Activated T-cell treated with anti-CD3 and anti-CD28 coated beads, Interleukin-2, amount 50 U/mL, for 24 hours (primary cell): Measurements from ENCODE around the gene MTFR1L.
A peak's percentile ranks its signal among the peaks of the same experiment; 100 is the strongest.

ENCODE experiments used
- DNase-seq: peaks from one replicate; pipeline ENCODE4 v3.0.0-alpha.2; 2020
- H3K27ac Mint-ChIP-seq: 2 replicates; pipeline ENCODE4 v1.8.0; 2020; ENCODE audit warnings: mild to moderate bottlenecking, mixed read lengths
- H3K27me3 Mint-ChIP-seq: 2 replicates; pipeline ENCODE4 v1.8.0; 2020; ENCODE audit warnings: mixed read lengths
- H3K36me3 Mint-ChIP-seq: 2 replicates; pipeline ENCODE4 v1.8.0; 2020; ENCODE audit warnings: low read depth, mixed read lengths
- H3K4me1 Mint-ChIP-seq: 2 replicates; pipeline ENCODE4 v1.8.0; 2020; ENCODE audit warnings: low read depth, mixed read lengths
- H3K4me3 Mint-ChIP-seq: 2 replicates; pipeline ENCODE4 v1.8.0; 2020; ENCODE audit warnings: mild to moderate bottlenecking, moderate library complexity, mixed read lengths
- H3K9me3 Mint-ChIP-seq: 2 replicates; pipeline ENCODE4 v1.8.0; 2020; ENCODE audit warnings: mixed read lengths

The MTFR1L gene

DNA sequence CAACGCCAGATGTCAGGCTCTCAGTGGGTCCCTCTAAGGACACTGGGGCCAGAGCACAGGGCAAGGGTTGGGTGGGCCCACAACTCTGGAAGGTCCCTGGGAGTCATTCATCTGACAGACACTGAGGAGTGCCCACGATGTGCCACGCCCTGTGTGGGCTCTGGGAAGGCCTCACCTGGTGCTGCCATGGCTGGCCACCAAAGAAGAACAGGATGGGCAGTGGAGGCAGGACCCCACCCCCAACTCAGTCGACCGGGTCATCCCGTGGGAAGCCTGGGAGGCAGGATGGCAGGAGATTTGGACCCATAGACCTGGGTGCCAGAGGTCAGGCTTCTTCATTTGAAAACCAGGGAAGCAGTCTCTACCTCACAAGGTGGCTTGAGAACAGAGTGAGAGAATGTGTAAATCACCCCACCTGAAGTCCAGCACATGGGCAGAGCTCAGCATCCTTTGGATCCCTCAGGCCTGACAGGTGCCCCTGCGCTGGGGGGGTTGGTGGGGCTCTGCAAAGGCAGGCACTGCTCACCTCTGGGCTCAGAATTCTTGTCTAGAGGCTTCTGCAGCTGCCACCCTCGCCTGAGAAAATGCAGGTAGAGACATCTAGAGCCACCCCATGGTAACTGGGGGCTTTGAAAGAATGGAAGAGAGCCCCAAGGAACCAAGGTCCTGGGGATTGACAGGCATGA lies 20.9 kb upstream of the MTFR1L start:
- H3K4me3 Mint-ChIP-seq: peak overlapping the region; percentile 65
- H3K27ac Mint-ChIP-seq: no peak overlapping the region
- no peaks in the 10 kb centered on the region for H3K9me3 Mint-ChIP-seq
- H3K36me3 Mint-ChIP-seq: no peaks in the 10 kb centered on the region
- no peaks in the 10 kb centered on the region for H3K27me3 Mint-ChIP-seq
- peaks cover 72% of the 10 kb centered on the region for H3K4me1 Mint-ChIP-seq
- DNase-seq: no peak

DNA sequence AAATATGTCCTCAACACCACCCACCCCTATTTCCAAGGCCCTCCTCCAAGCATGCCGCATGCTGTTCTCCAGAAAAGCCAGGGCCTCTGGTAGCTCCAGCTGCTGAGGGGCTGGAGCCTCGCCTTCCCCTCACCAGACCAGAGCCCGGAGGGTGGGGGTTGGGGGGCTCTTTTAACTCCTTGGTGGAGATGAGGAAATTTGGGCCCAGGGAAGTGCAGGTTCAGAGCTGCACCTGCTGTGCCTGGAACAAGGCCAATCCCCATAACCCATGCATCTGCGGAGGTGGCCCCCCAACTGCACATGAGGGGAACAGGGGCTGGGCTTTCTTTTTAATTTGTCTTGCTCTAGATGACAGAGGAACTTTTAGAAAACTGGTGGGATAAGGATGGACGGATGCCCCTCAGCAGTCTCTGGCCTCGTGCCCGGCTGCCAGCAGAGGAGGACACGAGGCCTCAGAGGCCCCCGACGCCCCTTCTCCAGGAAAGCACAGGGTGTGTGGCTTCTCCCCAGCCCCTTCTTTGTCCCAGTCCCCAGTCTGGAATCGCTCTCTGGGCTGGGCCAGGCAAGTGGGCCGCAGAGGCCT lies 20.3 kb upstream of the MTFR1L start:
- Mint-ChIP-seq H3K9me3 (no peaks in the 10 kb centered on the region), H3K4me3 (peak overlapping the region; percentile 65), H3K4me1 (peaks cover 74% of the 10 kb centered on the region), H3K27ac (peak overlapping the region; percentile 69), H3K36me3 (no peaks in the 10 kb centered on the region), H3K27me3 (no peaks in the 10 kb centered on the region)
- no peak for DNase-seq

DNA sequence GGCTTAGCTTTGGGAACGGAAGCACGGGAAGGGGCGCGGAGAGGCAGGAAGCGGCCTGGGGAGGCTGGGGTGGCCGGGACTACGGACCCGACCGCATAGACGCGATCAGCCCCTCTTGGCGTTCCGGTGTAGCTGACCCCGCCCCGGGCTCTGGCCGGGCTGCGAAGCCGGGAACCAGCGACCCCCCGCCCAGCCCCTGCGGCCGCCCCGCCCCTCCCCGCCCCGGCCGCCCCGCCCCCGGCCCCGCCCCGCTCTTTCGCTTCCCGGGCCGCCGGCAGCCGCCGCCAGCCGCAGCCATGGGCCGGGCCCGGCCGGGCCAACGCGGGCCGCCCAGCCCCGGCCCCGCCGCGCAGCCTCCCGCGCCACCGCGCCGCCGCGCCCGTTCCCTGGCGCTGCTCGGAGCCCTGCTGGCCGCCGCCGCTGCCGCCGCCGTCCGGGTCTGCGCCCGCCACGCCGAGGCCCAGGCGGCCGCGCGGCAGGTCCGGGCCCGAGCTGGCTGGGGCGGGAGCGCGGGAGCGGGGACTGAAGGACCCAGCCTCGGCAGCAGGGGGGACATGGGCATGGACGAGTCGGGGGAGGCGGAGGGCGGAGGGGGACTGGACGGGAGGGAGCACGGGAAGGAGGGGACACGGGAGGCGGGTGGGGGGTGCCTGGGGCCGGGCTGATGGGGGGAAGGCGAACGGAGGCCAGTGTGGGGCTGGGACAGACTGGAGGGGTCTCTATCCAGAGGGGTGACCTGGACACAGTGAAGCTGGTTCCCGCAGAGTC lies 19.6 kb upstream of the MTFR1L start, which contains the start of gene SELENON:
TSS of gene SELENON (plus strand) at position 259 of the 768 bp plus-strand sequence. CDS start at position 297, 38 bp downstream.
- Mint-ChIP-seq H3K27ac (peak within 1 kb of the TSS; percentile 72), H3K4me1 (peaks cover 77% of the 10 kb centered on the region), H3K9me3 (no peaks in the 10 kb centered on the region), H3K27me3 (no peaks in the 10 kb centered on the region), H3K4me3 (peak within 1 kb of the TSS; percentile 82), H3K36me3 (peaks cover under 1% of the 10 kb centered on the region)
- DNase-seq: peak; percentile 74

DNA sequence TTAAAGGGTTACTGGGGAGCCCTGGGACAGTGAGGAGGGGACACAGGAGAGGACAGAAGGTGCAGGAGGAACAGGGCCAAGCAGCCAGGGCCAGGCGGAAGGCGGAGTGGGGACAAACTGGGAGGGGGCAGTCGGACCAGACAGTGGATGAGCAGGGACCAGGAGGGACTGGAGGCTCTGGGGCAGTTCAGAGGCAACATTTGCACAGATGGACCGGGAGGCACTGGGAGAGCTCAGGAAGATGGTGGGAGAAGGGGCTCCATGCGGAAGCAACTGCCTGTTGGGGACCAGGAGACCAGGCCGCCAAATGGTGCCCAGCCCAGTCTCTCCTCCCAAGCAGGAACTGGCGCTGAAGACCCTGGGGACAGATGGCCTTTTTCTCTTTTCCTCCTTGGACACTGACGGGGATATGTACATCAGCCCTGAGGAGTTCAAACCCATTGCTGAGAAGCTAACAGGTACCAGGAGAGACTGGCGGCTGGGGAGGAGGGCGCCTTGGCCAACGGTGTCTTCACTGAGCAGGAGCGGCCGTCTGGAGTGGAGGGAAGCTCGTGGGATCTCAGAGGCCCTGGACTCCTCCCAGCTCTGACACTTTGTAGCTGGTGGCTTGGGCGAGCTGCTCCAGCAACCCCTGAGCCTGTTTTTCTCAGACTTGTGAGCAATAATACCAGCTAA lies 18.9 kb upstream of the MTFR1L start:
- no peaks in the 10 kb centered on the region for H3K27me3 Mint-ChIP-seq
- DNase-seq: no peak
- H3K4me3 Mint-ChIP-seq: peak overlapping the region; percentile 82
- peak overlapping the region; percentile 72 for H3K27ac Mint-ChIP-seq
- H3K9me3 Mint-ChIP-seq: no peaks in the 10 kb centered on the region
- peaks cover 8% of the 10 kb centered on the region for H3K36me3 Mint-ChIP-seq
- peaks cover 76% of the 10 kb centered on the region for H3K4me1 Mint-ChIP-seq

DNA sequence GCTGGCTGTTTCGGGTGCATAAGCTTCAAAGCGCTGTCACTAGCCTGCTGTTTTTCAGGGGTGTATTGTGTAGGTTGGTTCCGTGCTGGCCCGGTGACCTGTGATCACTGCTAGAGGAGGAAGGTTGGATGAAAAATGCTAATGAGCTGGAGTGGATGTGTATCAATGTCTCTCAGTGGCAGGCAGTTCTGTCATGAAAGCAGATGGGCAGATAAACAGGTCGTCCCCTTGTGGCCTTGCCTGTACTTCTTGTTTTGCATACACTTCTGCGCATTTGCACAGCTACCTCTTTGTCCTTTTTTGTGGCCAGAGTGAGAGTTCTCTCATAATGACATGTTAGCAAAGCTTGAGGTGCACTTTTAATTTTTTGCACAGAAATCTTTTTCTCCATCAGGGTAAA lies 16.8 kb upstream of the MTFR1L start:
- H3K36me3 Mint-ChIP-seq: peaks cover 21% of the 10 kb centered on the region
- H3K4me1 Mint-ChIP-seq: peaks cover 55% of the 10 kb centered on the region
- no peak for DNase-seq
- no peaks in the 10 kb centered on the region for H3K27me3 Mint-ChIP-seq
- no peak overlapping the region for H3K4me3 Mint-ChIP-seq
- no peaks in the 10 kb centered on the region for H3K9me3 Mint-ChIP-seq
- no peak overlapping the region for H3K27ac Mint-ChIP-seq

DNA sequence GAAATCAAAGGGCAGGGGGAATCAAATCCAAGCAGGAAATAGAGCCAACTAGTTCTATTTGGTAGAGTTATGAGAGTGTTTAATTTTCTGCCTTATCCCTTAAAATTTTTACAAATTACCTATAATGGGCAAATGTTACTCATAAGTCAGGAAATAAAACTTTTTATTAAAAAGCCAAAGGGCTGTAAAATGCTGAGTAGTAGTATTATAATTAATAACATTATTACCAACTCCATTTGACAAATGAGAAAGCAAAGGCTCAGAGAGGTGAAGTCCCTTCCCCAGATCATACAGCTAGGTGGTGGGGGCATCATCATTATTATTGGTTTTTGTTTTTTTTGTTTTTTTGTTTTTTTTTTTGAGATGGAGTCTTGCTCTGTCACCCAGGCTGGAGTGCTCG lies 16.4 kb upstream of the MTFR1L start:
- Mint-ChIP-seq H3K27ac (no peak overlapping the region), H3K9me3 (no peaks in the 10 kb centered on the region), H3K4me1 (peaks cover 51% of the 10 kb centered on the region), H3K36me3 (peaks cover 21% of the 10 kb centered on the region), H3K27me3 (no peaks in the 10 kb centered on the region), H3K4me3 (no peak overlapping the region)
- no peak for DNase-seq

DNA sequence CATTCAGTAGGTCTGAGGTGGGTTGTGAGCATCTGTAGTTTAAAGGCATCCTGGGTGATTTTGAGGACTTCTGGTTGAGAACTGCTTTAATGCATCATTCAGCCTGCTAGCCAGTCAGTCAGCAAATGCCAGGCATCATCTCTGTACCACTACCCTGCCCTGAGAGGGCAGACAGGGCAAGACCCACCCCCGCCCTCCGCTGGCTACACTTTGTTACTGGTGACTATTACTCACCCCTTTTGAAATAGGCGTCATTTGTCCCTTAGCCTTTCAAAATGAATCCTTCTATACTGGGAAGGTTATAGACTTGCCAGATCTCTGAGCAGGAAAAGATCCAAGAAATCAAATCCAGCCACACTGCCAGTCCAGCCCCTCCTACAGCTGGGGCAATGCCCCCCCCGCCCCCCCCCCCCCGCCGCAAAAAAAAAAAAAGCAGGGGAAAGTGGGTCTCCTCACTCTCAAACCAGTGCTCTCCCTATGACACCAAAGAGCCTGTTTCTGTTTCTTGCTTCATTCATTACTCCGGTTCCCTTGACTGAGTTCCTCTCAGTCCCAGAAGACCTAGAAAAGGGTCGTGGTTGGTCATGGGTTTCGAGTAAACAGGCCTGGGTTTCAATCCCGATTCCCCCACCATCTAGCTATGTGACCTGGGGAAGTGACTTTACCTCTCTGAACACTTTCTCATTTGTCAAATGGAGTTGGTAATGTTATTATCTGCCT lies 15.3 kb upstream of the MTFR1L start:
- Mint-ChIP-seq H3K4me3 (no peak overlapping the region), H3K27me3 (no peaks in the 10 kb centered on the region), H3K4me1 (peaks cover 45% of the 10 kb centered on the region), H3K36me3 (peaks cover 29% of the 10 kb centered on the region), H3K27ac (peak overlapping the region; percentile 67), H3K9me3 (no peaks in the 10 kb centered on the region)
- no peak for DNase-seq

DNA sequence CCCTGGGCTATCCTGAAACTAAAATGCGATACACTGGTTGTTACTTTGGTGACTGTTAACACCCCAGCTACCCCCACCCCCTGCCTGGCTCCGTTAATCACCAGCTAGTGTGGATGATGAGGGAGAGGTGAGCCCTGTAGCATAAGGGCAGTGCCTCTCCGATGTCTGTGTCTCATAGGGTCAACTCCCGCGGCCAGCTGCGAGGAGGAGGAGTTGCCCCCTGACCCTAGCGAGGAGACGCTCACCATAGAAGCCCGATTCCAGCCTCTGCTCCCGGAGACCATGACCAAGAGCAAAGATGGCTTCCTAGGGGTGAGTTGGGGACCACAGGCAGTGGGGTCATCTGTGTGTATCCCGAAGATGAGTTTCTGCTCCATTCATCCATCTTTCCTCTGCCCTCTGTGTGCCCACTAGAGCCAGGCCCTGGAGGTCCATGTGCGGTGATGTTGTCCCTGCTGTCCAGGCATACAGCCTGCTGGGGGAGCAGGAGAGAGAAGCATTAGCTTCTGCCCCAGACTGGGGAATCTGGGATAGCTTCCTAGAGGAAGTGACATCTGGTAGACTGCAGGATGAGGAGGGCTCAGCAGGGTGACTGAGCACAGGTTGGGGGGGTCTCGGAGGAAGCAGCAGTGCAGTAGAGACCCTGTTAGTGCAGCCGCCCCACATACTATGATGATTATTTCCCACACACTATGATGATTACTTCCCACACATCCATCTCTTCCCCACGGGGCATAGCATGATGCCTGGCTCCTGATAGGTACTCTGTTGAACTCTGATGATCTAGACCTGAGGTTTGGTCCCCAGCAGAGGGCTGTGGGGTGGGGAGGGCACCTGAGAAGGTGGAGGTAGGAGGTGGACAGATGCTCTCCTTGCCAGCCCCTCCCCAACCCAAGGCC lies 14.5 kb upstream of the MTFR1L start:
- Mint-ChIP-seq H3K36me3 (peaks cover 37% of the 10 kb centered on the region), H3K4me1 (peaks cover 41% of the 10 kb centered on the region), H3K9me3 (no peaks in the 10 kb centered on the region), H3K27ac (peak overlapping the region; percentile 67), H3K4me3 (no peak overlapping the region), H3K27me3 (no peaks in the 10 kb centered on the region)
- DNase-seq: no peak

DNA sequence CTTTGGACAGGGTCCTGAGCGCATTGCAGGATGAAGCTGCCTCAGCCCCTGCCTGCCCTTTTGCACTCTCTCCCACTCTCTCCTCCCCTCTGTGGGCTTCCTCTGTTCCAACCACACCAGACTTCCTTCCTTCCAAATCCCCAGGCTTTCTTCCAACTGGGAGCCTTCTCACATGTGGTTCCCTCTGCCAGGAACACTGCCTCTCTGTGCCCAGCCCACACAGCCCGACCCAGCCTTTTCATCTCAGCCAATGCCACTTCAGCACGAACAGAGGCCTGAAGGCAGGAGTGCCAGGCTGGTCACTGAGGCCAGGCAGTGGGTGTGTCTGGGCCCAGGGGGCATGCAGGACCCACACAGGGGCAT lies 13.9 kb upstream of the MTFR1L start:
- Mint-ChIP-seq H3K4me3 (no peak overlapping the region), H3K4me1 (peaks cover 39% of the 10 kb centered on the region), H3K9me3 (no peaks in the 10 kb centered on the region), H3K36me3 (peaks cover 41% of the 10 kb centered on the region), H3K27me3 (no peaks in the 10 kb centered on the region), H3K27ac (no peak overlapping the region)
- no peak for DNase-seq

DNA sequence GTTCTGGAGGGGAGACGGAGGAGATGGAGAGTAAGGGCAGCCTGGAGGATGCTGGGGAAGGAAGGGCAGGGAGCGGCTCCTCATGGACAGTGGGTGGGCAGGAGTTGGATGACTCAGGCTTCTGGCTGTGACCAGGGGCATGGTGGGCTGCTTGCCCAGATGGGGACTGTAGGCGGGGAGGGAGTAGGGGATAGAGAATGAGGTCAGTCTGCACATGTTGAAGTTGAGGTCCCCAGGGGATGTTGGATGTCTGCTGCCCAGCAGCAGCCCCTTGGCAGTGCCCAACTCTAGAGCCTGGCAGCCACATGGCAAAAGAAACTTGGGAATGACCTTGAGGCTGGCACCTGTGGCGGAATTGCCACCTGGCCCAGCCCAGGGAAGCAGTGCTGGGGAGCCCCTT lies 13.3 kb upstream of the MTFR1L start:
- no peaks in the 10 kb centered on the region for H3K27me3 Mint-ChIP-seq
- peaks cover 37% of the 10 kb centered on the region for H3K4me1 Mint-ChIP-seq
- no peak for DNase-seq
- H3K4me3 Mint-ChIP-seq: no peak overlapping the region
- H3K9me3 Mint-ChIP-seq: no peaks in the 10 kb centered on the region
- peaks cover 45% of the 10 kb centered on the region for H3K36me3 Mint-ChIP-seq
- H3K27ac Mint-ChIP-seq: no peak overlapping the region

DNA sequence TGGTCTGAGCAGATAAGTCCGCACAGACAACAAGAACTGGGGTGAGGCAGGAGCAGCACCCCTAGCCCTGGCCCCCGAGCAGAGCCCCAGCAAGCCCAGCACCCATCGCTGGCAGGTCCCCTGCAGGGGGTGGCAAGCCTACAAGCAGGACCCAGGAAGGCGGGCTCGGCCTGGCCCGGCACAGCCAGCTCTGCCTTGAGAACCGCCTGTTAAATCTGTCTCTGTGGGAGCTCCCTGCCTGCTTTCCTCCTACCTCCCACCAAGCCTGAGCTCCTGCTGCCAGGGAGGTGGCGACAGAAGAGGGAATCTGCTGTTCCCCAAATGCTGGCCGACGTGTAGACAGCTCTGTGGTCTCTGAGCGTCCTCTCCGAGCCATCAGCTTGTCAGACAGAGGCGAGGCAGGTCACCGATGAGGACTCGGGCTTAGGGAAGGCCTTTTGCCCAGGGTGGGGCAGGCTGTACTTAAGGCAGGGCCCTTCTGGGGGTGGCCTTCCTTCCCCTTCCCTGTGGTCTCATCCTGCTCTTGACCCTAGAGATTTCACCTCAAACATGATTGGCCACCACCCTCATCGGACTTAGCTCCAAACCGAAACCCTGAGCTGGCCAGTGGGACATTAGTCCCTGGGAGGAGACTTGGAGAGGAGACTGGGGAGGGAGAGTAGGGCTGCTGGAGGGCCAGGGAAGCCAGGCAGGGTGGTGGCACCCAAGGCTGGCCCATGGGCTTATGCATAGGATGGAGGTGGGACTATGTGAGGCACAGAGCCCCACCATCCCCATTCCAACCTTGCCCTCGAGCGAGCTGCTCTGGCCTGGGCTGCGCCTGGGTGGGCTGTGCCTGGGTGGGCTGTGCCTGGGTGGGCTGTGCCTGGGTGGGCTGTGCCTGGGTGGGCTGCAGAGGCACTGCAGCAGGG lies 12.0 kb upstream of the MTFR1L start:
- H3K27me3 Mint-ChIP-seq: no peaks in the 10 kb centered on the region
- H3K36me3 Mint-ChIP-seq: peaks cover 46% of the 10 kb centered on the region
- no peak overlapping the region for H3K4me3 Mint-ChIP-seq
- no peak overlapping the region for H3K27ac Mint-ChIP-seq
- DNase-seq: no peak
- no peaks in the 10 kb centered on the region for H3K9me3 Mint-ChIP-seq
- peaks cover 26% of the 10 kb centered on the region for H3K4me1 Mint-ChIP-seq

DNA sequence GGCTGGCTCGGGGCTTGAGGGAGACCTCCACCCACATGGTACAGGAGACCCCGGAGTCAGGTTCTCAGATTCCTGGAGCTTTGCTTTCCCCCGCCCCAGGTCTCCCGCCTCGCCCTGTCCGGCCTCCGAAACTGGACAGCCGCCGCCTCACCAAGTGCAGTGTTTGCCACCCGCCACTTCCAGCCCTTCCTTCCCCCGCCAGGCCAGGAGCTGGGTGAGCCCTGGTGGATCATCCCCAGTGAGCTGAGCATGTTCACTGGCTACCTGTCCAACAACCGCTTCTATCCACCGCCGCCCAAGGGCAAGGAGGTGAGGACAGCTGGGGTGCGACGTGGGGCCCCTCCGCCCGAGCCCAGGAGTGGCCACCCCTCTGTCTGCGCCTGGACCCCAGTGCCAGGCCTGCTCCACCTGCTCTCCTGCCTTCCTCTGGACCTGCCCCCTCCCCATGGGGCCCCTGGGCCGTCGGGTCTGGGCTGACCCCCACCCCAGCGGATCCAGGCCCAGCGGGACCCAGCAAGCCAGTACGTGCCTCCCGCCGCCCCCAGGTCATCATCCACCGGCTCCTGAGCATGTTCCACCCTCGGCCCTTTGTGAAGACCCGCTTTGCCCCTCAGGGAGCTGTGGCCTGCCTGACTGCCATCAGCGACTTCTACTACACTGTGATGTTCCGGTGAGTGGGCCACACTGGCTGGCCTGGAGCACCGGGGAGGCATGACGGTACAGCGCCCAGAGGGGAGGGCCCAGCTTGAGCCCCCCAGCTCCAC lies 11.1 kb upstream of the MTFR1L start:
- H3K4me3 Mint-ChIP-seq: no peak overlapping the region
- no peak for DNase-seq
- no peaks in the 10 kb centered on the region for H3K27me3 Mint-ChIP-seq
- H3K36me3 Mint-ChIP-seq: peaks cover 50% of the 10 kb centered on the region
- peaks cover 20% of the 10 kb centered on the region for H3K4me1 Mint-ChIP-seq
- no peaks in the 10 kb centered on the region for H3K9me3 Mint-ChIP-seq
- no peak overlapping the region for H3K27ac Mint-ChIP-seq
